ENCODE measurements around the gene DYNLT4. TPM values are rescaled to one million over a fixed set of nuclear protein-coding genes. Genes with fewer than 3 reads are reported as not detected.

The DYNLT4 gene
- total RNA-seq, 2 experiments from 2014 or later = 0.36 to 1.1 TPM

GRCh38 chr1:44760876-44761275, 46.3 kb downstream of the DYNLT4 start:
- DNase-seq (no peak), ATAC-seq (no peak)
- ChIA-PET CTCF (interaction anchor here (2.0 kb wide), 1 partner anchor 10 kb away, joined by 5 read pairs; no protein-coding TSS in a partner anchor), POLR2A (interaction anchor here (0.7 to 5.0 kb wide), 9 partner anchors 10 to 60 kb away, joined by 3 to 36 read pairs (median 4); partner anchors contain the start of genes RNU5D-1 and RPS8)
- TF ChIP-seq CTCF (IDR thresholded peaks at IDR 0.05) = no peak
- Mint-ChIP-seq H3K4me1 (ENCODE audit: low read depth) (peaks cover 4% of the 10 kb centered on the region), H3K4me3 (no peak overlapping the region), H3K27me3 (no peaks in the 10 kb centered on the region), H3K36me3 (ENCODE audit: low read depth) (peaks cover 63% of the 10 kb centered on the region), H3K9me3 (no peaks in the 10 kb centered on the region), H3K27ac (no peak overlapping the region)
- intact Hi-C loops (cut with micrococcal nuclease) = no loop called here

- H3K36me3 Mint-ChIP-seq (ENCODE audit: low read depth) = peaks cover 68% of the 10 kb centered on the region
- no peak overlapping the region for H3K4me3 Mint-ChIP-seq
Measured at GRCh38 chr1:44759077-44759476, 48.1 kb downstream of the DYNLT4 start.

GRCh38 chr1:44757420-44757819, 49.7 kb downstream of the DYNLT4 start:
- POLR2A ChIA-PET = interaction anchor here (0.9 to 4.3 kb wide), 3 partner anchors 11 to 26 kb away, joined by 3 to 36 read pairs (median 4); partner anchors contain the start of gene RPS8
- intact Hi-C loops (cut with micrococcal nuclease) = no loop called here
- no peak overlapping the region for H3K4me3 Mint-ChIP-seq
- no peak overlapping the region for H3K27ac Mint-ChIP-seq
- no peak for TF ChIP-seq CTCF (IDR thresholded peaks at IDR 0.05)
- ATAC-seq (no peak), DNase-seq (no peak)
- CTCF ChIA-PET = interaction anchor here (1.7 kb wide), 1 partner anchor 10 kb away, joined by 5 read pairs; no protein-coding TSS in a partner anchor
- peaks cover 67% of the 10 kb centered on the region for H3K36me3 Mint-ChIP-seq (ENCODE audit: low read depth)
- H3K4me1 Mint-ChIP-seq (ENCODE audit: low read depth) = peaks cover 14% of the 10 kb centered on the region
- H3K9me3 Mint-ChIP-seq = no peaks in the 10 kb centered on the region
- H3K27me3 Mint-ChIP-seq = no peaks in the 10 kb centered on the region

More at GRCh38 chr1:44759077-44759476, 48.1 kb downstream of the DYNLT4 start:
- intact Hi-C loops (cut with micrococcal nuclease) = no loop called here
- TF ChIP-seq CTCF (IDR thresholded peaks at IDR 0.05) = no peak
- no peak for ATAC-seq
- no peaks in the 10 kb centered on the region for H3K27me3 Mint-ChIP-seq
- no peaks in the 10 kb centered on the region for H3K9me3 Mint-ChIP-seq
- H3K4me1 Mint-ChIP-seq (ENCODE audit: low read depth) = peaks cover 5% of the 10 kb centered on the region
- DNase-seq = no peak
- ChIA-PET POLR2A (interaction anchor here (0.6 to 5.0 kb wide), 10 partner anchors 9 to 55 kb away, joined by 3 to 36 read pairs (median 3); partner anchors contain the start of genes RNU5D-1 and RPS8), CTCF (interaction anchor here (1.1 to 2.0 kb wide), 4 partner anchors 9 to 30 kb away, joined by 3 to 6 read pairs (median 5); no protein-coding TSS in a partner anchor)
- no peak overlapping the region for H3K27ac Mint-ChIP-seq

Other genes with a start within 250 kb of the DYNLT4 start
- 1 to 10 TPM; 2.3 to 3.5 TPM for gene TMEM53, start 132.9 kb downstream of the DYNLT4 start, total RNA-seq
- gene ARMH1, start 132.6 kb downstream of the DYNLT4 start, total RNA-seq = 100 to 1,000 TPM; 162 to 165 TPM
- gene RNU5D-1, start 76.2 kb downstream of the DYNLT4 start, total RNA-seq = not detected
- gene KIF2C, start 67.5 kb downstream of the DYNLT4 start, total RNA-seq = 10 to 100 TPM; 92.6 to 95.0 TPM
- gene RPS8, start 31.8 kb downstream of the DYNLT4 start, total RNA-seq = 1,000 to 10,000 TPM; 3,218 to 3,314 TPM
- gene BEST4, start 19.2 kb downstream of the DYNLT4 start, total RNA-seq = 1 to 10 TPM in 1 of 2 experiments, under 1 TPM in 1; 0.87 to 1.0 TPM
- 10 to 100 TPM; 36.4 to 36.6 TPM for gene PLK3, start 7.0 kb downstream of the DYNLT4 start, total RNA-seq
- 1 to 10 TPM; 4.8 to 5.6 TPM for gene BTBD19, start 1.2 kb upstream of the DYNLT4 start, total RNA-seq
- under 1 TPM; 0.13 to 0.97 TPM for gene PTCH2, start 35.9 kb upstream of the DYNLT4 start, total RNA-seq
- 10 to 100 TPM; 40.5 to 45.3 TPM for gene EIF2B3, start 179.2 kb upstream of the DYNLT4 start, total RNA-seq
- 10 to 100 TPM; 16.4 to 16.9 TPM for gene HECTD3, start 204.0 kb upstream of the DYNLT4 start, total RNA-seq
- gene UROD, start 204.9 kb upstream of the DYNLT4 start, total RNA-seq = 100 to 1,000 TPM; 109 to 113 TPM

Measured in activated CD8-positive, alpha-beta T cell treated with anti-CD3 and anti-CD28 coated beads for 36 hours (primary cell).